ENCODE measurements around the gene CLEC7A.

Gene CLEC7A

DNA sequence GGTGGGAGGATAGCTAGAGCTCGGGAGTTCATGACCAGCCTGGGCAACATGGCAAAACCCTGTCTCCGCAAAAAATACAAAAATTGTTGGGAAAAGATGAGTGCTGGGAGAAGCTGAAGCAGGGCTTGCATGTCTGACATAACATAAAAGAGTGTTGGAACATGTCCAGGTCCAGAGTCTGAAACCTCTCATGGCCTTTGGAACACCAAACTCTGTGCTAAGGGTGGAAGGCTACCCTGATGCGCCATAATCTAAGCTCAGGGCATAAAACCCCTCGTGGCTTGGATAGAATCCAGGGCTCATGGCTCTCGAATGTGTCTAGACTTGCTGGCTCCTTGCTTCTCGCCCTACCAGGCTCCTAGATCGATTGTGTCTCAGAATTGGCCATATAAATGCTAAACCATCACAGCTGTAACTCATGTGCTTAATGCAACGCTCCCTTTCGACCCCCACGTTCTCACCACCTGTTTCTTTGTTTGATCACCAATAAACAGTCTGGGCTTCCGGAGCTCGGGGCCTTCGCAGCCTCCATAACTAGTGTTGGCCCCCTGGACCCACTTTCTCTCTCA lies 6.7 kb upstream of the CLEC7A start:
- no peak for DNase-seq

- DNase-seq: no peak
Measured at GRCh38 chr12:10135126-10135525, 5.1 kb upstream of the CLEC7A start.

DNA sequence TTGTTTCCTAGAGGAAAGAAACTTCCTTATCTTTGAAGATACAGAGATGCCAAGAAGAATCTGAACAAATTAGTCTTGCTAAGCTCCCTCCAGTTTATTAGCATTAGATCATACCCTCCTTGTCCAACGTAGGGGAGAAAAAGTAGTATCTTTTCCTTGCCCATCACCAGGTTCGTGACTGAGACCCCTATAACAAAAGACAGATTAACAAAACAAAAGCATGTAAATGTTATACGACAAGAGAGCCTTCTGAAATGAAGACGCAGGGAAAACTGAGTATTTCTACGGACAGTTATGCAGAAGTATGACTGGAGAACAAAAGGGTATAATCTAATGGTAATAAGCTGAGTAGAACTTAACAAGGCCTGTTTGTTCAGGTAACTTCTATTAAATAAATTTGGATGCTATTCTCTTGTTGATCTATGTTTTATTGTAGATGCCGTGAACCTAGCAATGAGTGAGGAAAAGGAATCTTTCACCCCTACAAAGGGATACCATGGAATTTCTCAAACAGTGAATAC lies 2.9 kb upstream of the CLEC7A start:
- DNase-seq: no peak

- no peak for DNase-seq
Measured at GRCh38 chr12:10131111-10131690, 1.2 kb upstream of the CLEC7A start.

- no peak for DNase-seq
Measured at GRCh38 chr12:10128687-10129086, 1.3 kb downstream of the CLEC7A start.

GRCh38 chr12:10126413-10126812 lies 3.6 kb downstream of the CLEC7A start:
- DNase-seq: no peak

- no peak for DNase-seq
Measured at GRCh38 chr12:10122689-10123088, 7.3 kb downstream of the CLEC7A start.

- DNase-seq: no peak
Measured at GRCh38 chr12:10121278-10121677, 8.7 kb downstream of the CLEC7A start.

GRCh38 chr12:10119066-10119465 lies 10.9 kb downstream of the CLEC7A start:
- no peak for DNase-seq

GRCh38 chr12:10115890-10116289 lies 14.1 kb downstream of the CLEC7A start:
- DNase-seq: no peak

DNA sequence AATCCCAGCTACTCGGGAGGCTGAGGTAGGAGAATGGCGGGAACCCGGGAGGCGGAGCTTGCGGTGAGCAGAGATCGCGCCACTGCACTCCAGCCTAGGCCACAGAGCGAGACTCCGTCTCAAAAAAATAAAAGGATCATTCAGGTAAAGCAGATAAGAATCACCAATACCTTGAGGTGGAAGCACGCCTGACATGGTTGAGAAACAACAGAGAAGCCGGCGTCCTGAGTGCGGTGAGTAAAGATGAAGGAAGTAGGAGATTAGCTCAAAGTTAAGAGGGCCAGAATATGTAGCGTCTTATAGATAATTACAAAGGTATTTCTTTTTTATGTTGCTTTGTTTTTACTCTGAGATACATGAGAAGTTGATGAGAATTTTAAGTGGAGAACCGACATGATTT lies 14.7 kb downstream of the CLEC7A start:
- DNase-seq: no peak

- no peak for DNase-seq
Measured at GRCh38 chr12:10113920-10114319, 16.1 kb downstream of the CLEC7A start.

DNA sequence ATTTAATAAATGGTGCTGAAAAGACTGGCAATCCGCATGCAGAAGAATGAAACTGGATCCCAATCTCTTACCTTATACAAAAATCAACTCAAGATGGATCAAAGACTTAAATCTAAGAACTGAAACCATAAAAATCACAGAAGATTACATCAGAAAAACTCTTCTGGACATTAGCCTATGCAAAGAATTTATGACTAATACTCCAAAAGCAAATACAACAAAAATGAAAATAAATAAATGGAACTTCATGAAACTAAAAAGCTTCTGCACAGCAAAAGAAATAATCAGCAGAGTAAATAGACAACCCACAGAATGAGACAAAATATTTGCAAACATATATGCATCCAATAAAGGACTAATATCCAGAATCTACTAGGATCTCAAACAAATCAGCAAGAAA lies 16.9 kb downstream of the CLEC7A start:
- no peak for DNase-seq

DNA sequence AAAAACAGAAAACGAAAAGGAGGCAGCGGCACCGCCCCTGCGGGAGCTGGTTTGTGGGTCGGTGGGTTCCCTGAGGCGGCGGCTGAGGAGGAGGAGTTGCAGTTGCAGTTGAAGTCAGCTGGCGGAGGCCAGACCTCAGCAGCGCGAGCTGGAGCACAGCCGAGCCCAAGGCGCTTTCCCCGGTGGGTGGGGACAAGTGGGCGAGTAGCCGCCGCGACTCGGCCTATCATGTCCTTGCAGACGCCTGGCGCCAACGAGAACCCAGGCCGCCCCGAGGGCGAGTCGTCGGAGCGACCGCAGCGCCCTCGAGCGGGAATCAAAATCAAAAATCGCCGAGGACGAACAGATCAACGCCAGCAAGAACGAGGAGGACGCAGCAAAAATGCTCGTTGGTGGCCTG lies 18.5 kb downstream of the CLEC7A start:
- no peak for DNase-seq

DNA sequence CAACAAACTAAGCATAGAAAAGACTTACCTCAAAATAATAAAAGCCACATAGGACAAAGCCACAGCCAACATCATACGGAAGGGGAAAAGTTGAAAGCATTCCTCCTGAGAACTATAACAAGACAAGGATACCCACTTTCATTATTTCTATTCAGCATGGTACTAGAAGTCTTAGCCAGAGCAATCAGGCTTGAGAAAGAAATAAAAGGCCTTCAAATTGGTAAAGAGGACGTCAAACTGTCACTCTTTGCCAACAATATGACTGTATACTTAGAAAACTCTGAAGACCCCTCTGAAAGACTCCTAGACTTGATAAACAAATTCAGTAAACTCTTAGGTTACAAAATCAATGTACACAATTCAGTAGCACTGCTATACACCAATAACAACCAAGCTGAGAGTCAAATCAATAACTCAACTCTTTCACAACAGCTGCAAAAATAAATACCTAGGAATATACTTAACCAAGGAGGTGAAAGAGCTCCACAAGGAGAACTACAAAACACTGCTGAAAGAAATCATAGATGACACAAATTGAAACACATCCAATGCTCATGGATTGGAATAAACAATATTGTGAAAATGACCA lies 19.6 kb downstream of the CLEC7A start:
- no peak for DNase-seq

- no peak for DNase-seq
Measured at GRCh38 chr12:10102322-10102721, 27.7 kb downstream of the CLEC7A start.

DNA sequence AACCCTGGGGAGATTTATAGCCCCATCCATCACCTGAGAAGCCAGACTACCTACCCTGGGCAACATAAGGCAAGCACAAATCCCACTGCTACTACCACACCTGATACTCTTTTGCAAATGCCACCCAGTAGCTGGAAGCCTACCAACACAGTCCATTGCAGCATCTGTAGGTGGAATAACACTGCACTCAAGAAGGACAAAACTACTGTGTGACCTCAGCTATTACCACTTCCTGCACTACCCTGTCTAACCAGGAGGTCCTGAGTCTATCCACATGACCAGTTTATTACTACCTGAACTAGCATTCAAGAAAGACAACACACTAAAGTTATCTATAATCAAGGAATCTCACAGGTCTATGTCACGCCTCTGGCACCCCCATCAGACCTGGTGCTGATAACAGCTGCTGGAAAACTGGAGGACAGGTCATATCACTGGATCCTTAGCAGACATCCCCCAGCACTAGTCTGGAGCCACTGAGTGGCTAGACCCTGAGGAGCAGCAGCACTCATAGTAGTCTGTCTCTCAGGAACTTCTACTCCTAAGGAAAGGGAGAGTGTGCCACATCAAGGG lies 28.3 kb downstream of the CLEC7A start:
- DNase-seq: no peak

- no peak for DNase-seq
Measured at GRCh38 chr12:10101042-10101579, 28.9 kb downstream of the CLEC7A start.

- DNase-seq: no peak
Measured at GRCh38 chr12:10098791-10099190, 31.2 kb downstream of the CLEC7A start, which contains the start of gene CLEC1A. TSS of gene CLEC1A (minus strand) at chr12:10098985. CDS start at chr12:10098922, 63 bp downstream.

GRCh38 chr12:10097521-10097920 lies 32.5 kb downstream of the CLEC7A start:
- DNase-seq: no peak

GRCh38 chr12:10095971-10096370 lies 34.0 kb downstream of the CLEC7A start:
- no peak for DNase-seq

- no peak for DNase-seq
Measured at GRCh38 chr12:10094646-10095395, 35.2 kb downstream of the CLEC7A start.
